NT2/D1 (cell line): ENCODE results near the gene MDM2.

Experiments used
- SUZ12 ChIP-seq: IDR thresholded peaks from 2 replicates; pipeline ENCODE4 v1.6.1; 2011; ENCODE audit not compliant: insufficient read length, insufficient read depth; ENCODE audit errors: extremely low read depth
- YY1 ChIP-seq: IDR thresholded peaks from 2 replicates; pipeline ENCODE4 v1.6.1; 2011; ENCODE audit not compliant: insufficient read length, insufficient read depth
- ZNF274 ChIP-seq: IDR thresholded peaks from 2 replicates; pipeline ENCODE4 v1.6.1; 2011; ENCODE audit warnings: mild to moderate bottlenecking, low read depth, low read length

- TF ChIP-seq YY1 (no peak), ZNF274 (no peak), SUZ12 (no peak)
These were observed 42.3 kb upstream of the MDM2 start for GRCh38 chr12:68765696-68766095.
